ENCODE data around the gene REC8.

The REC8 gene

DNA sequence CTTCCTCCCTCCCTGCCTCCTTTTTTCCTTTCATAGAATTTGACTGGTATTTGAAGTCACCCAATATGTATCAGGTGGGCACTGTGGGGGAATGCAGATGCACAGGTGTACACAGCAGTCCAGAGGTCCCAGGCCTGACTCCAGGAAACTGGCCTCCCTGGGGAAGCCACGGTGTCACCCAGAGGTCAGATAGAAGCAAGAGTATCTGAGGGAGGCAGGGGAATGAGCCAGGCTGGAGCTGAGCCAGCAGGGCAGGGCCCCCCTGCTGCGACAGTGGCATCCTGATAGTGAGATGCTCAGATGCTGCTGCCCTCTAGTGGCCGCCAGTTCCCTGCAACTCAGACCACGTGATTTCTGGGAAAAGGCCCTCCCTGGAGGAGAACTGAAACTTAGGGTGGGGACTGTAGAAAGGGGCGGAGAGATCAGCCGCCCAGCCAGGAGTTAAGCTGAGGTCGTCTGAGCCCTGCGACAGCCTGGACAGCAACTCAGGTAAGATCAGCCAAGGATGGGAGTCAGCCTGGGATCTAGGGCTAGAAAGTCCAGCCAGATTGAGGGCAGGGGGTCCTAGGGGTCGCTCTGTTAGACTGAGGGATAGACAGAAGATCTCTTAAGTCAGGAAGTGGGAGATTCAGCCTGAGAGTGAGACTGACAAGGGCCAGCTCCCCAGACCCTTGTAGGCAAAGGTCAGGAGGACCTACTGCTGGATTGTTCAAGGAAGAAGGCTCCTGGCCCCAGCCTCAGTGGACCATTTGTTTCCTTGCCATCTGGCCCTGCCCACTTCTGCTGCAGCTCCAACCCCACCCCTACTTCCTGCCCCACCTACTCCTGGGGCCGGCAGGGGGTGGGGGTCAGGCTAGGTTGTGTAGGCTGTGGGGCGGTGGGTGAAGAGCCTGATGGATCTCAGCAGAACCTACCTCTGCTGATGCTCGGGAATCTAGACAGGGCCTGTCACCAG lies 10.8 kb upstream of the REC8 start, which contains the start of gene IRF9:
Gene IRF9, plus strand, starts transcription at position 416 of the 955 bp plus-strand sequence. CDS start 880 bp downstream, outside the sequence.
- peak; percentile 91 to 93 for DNase-seq (ENCODE audit: low read depth in 1 of 2, low spot score in 1 of 2)
- TF ChIP-seq, protein P1, sequence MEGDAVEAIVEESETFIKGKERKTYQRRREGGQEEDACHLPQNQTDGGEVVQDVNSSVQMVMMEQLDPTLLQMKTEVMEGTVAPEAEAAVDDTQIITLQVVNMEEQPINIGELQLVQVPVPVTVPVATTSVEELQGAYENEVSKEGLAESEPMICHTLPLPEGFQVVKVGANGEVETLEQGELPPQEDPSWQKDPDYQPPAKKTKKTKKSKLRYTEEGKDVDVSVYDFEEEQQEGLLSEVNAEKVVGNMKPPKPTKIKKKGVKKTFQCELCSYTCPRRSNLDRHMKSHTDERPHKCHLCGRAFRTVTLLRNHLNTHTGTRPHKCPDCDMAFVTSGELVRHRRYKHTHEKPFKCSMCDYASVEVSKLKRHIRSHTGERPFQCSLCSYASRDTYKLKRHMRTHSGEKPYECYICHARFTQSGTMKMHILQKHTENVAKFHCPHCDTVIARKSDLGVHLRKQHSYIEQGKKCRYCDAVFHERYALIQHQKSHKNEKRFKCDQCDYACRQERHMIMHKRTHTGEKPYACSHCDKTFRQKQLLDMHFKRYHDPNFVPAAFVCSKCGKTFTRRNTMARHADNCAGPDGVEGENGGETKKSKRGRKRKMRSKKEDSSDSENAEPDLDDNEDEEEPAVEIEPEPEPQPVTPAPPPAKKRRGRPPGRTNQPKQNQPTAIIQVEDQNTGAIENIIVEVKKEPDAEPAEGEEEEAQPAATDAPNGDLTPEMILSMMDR (IDR thresholded peaks at IDR 0.05; ENCODE audit: insufficient read depth, low read length): peak; percentile 94
- TF ChIP-seq POLR2AphosphoS5 (IDR thresholded peaks at IDR 0.05; ENCODE audit: low read depth) (peak; percentile 59), SPI1 (IDR thresholded peaks at IDR 0.05; ENCODE audit: borderline replicate concordance, low read depth) (no peak)
- Histone ChIP-seq H3K27ac (replicated peaks) (peak within 1 kb of the TSS; percentile 32; the same call in 1 of the 2 replicates), H3K4me3 (replicated peaks; ENCODE audit: insufficient read depth, low read length) (peak within 1 kb of the TSS; percentile 33), H3K27me3 (ENCODE audit: insufficient read depth, poor library complexity, severe bottlenecking) (no peaks in the 10 kb centered on the region)

GRCh38 chr14:24162093-24162492 lies 9.8 kb upstream of the REC8 start:
- Histone ChIP-seq H3K27ac (replicated peaks) (no peak overlapping the region), H3K4me3 (replicated peaks; ENCODE audit: insufficient read depth, low read length) (no peak overlapping the region), H3K27me3 (ENCODE audit: insufficient read depth, poor library complexity, severe bottlenecking) (no peaks in the 10 kb centered on the region)
- TF ChIP-seq REST (IDR thresholded peaks at IDR 0.05; ENCODE audit: insufficient replicate concordance, low read depth): no peak
- no peak for DNase-seq (ENCODE audit: low read depth in 1 of 2, low spot score in 1 of 2)

DNA sequence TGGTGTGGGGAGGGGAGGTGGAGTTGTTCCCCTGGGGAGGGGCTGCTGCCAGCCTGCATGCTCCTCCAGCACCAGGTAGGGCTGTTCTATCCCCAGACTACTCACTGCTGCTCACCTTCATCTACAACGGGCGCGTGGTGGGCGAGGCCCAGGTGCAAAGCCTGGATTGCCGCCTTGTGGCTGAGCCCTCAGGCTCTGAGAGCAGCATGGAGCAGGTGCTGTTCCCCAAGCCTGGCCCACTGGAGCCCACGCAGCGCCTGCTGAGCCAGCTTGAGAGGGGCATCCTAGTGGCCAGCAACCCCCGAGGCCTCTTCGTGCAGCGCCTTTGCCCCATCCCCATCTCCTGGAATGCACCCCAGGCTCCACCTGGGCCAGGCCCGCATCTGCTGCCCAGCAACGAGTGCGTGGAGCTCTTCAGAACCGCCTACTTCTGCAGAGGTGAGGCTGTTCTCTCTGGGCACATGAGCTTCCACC lies 7.3 kb upstream of the REC8 start:
- Histone ChIP-seq H3K4me3 (replicated peaks; ENCODE audit: insufficient read depth, low read length) (no peak overlapping the region), H3K27me3 (ENCODE audit: insufficient read depth, poor library complexity, severe bottlenecking) (no peaks in the 10 kb centered on the region), H3K27ac (replicated peaks) (no peak overlapping the region)
- DNase-seq (ENCODE audit: low read depth in 1 of 2, low spot score in 1 of 2): no peak
- no peak for TF ChIP-seq REST (IDR thresholded peaks at IDR 0.05; ENCODE audit: insufficient replicate concordance, low read depth)
- TF ChIP-seq, protein P1 (IDR thresholded peaks at IDR 0.05; ENCODE audit: insufficient read depth, low read length): no peak
- no peak for TF ChIP-seq POLR2AphosphoS5 (IDR thresholded peaks at IDR 0.05; ENCODE audit: low read depth)
- TF ChIP-seq GABPA (IDR thresholded peaks at IDR 0.05; ENCODE audit: low read depth): no peak
- no peak for TF ChIP-seq SPI1 (IDR thresholded peaks at IDR 0.05; ENCODE audit: borderline replicate concordance, low read depth)

- DNase-seq (ENCODE audit: low read depth in 1 of 2, low spot score in 1 of 2): no peak
- no peak overlapping the region for H3K27ac ChIP-seq (replicated peaks)
- TF ChIP-seq SPI1 (IDR thresholded peaks at IDR 0.05; ENCODE audit: borderline replicate concordance, low read depth) (no peak), POLR2AphosphoS5 (IDR thresholded peaks at IDR 0.05; ENCODE audit: low read depth) (no peak), GABPA (IDR thresholded peaks at IDR 0.05; ENCODE audit: low read depth) (no peak), REST (IDR thresholded peaks at IDR 0.05; ENCODE audit: insufficient replicate concordance, low read depth) (no peak)
- TF ChIP-seq, protein P1 (IDR thresholded peaks at IDR 0.05; ENCODE audit: insufficient read depth, low read length): no peak
- H3K4me3 ChIP-seq (replicated peaks; ENCODE audit: insufficient read depth, low read length): no peak overlapping the region
- H3K27me3 ChIP-seq (ENCODE audit: insufficient read depth, poor library complexity, severe bottlenecking): no peaks in the 10 kb centered on the region
These were observed 6.1 kb upstream of the REC8 start for GRCh38 chr14:24165785-24166184.

Measured in HL-60 (cell line).